Measurements from ENCODE around the gene LBX1.
"Not testable (repeated sequence)": the region's sequence is repeated elsewhere in the genome, so short reads cannot be mapped to it uniquely, and the experiment has no call there.

Gene LBX1

GRCh38 chr10:101215397-101216206 lies 13.7 kb downstream of the LBX1 start:
- no peak overlapping the region for H3K4me3 ChIP-seq (ENCODE audit: low read length)
- no peak for DNase-seq (ENCODE audit: low read depth)
- TF ChIP-seq CTCF (conservative IDR thresholded peaks at IDR 0.05; ENCODE audit: low read depth, low read length): no peak

GRCh38 chr10:101214446-101215396 lies 14.5 kb downstream of the LBX1 start:
- no peak overlapping the region for H3K4me3 ChIP-seq (ENCODE audit: low read length)
- DNase-seq (ENCODE audit: low read depth): no peak
- peak; percentile 84 for TF ChIP-seq CTCF (conservative IDR thresholded peaks at IDR 0.05; ENCODE audit: low read depth, low read length)

GRCh38 chr10:101208543-101208942 lies 20.7 kb downstream of the LBX1 start:
- no peak overlapping the region for H3K4me3 ChIP-seq (ENCODE audit: low read length)
- DNase-seq (ENCODE audit: low read depth): no peak
- TF ChIP-seq CTCF (conservative IDR thresholded peaks at IDR 0.05; ENCODE audit: low read depth, low read length): no peak

GRCh38 chr10:101207026-101207425 lies 22.2 kb downstream of the LBX1 start:
- no peak for DNase-seq (ENCODE audit: low read depth)
- no peak for TF ChIP-seq CTCF (conservative IDR thresholded peaks at IDR 0.05; ENCODE audit: low read depth, low read length)
- no peak overlapping the region for H3K4me3 ChIP-seq (ENCODE audit: low read length)

GRCh38 chr10:101202667-101203066 lies 26.6 kb downstream of the LBX1 start:
- H3K4me3 ChIP-seq (ENCODE audit: low read length); DNase-seq (ENCODE audit: low read depth): not testable (repeated sequence)

GRCh38 chr10:101198326-101198977 lies 30.8 kb downstream of the LBX1 start:
- DNase-seq (ENCODE audit: low read depth); H3K4me3 ChIP-seq (ENCODE audit: low read length): not testable (repeated sequence)

- no peak for DNase-seq (ENCODE audit: low read depth)
- no peak overlapping the region for H3K4me3 ChIP-seq (ENCODE audit: low read length)
- TF ChIP-seq CTCF (conservative IDR thresholded peaks at IDR 0.05; ENCODE audit: low read depth, low read length): no peak
Measured at GRCh38 chr10:101195921-101196320, 33.3 kb downstream of the LBX1 start.
